ENCODE results near the gene NPY5R.

The NPY5R gene

DNA sequence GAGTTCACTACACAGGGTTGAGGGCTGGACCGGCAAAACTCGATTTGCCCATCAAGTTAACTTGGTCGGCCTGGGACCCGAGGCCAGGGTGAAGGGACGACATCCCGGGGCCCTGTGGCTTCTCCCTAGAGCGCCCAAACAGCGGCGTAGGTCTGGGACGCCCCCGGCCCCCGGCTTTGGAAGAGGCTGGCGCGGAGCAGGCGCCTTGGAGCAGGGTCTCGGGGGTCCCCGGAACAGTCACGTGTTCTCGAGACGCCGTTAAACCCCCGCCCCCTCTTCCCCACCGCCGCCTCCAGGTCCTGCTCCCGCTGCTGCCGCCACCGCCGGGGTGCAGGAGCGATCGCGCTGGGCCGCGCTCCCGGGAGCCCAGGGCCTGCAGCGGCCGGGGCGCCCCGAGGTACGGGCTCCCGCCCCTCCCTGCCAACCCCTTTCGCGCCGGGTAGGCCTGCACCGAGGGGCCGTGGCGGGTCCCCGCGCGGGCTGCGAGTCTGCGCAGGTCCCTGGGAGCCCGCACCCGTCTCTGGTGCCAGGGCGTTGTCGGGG is at the start of gene NPY5R:
TSS of gene NPY5R (plus strand) at position 289 of the 543 bp plus-strand sequence. CDS start 6,382 bp downstream, outside the sequence.
- Histone ChIP-seq H3K36me3 (no peaks in the 10 kb centered on the region), H3K27ac (no peak within 1 kb of the TSS), H3K27me3 (no peaks in the 10 kb centered on the region), H4K20me1 (no peaks in the 10 kb centered on the region), H3K4me2 (no peak within 1 kb of the TSS), H3K4me1 (no peaks in the 10 kb centered on the region), H3K9ac (no peak within 1 kb of the TSS), H3K9me3 (peaks cover 11% of the 10 kb centered on the region), H3K4me3 (no peak within 1 kb of the TSS)
- TF ChIP-seq Cebpa-rat (IDR thresholded peaks at IDR 0.05), result no peak

DNA sequence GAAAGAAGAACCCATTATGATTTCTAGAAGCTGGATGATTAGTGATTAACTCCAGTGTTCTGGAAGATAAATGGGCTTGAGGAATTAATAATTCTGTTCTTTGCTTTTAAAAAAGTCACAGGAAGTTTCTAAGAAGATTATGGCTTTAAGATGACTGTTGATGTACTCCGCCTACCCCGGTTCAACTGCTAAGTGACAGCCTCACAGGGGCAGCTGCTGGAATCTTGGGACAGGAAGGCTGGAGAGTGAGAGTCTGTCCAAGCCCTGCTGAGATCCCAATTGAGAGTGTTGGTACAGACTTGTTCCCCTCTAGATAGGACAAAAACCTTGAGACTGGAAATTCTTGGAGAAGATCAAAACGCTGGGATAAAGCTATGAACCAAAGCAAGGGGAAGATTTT is 48.6 kb upstream of the NPY5R start:
- Histone ChIP-seq H3K36me3 (no peaks in the 10 kb centered on the region), H3K9me3 (no peaks in the 10 kb centered on the region), H3K27ac (no peak overlapping the region), H4K20me1 (no peaks in the 10 kb centered on the region), H3K9ac (no peak overlapping the region), H3K27me3 (no peaks in the 10 kb centered on the region), H3K4me2 (no peak overlapping the region), H3K4me1 (no peaks in the 10 kb centered on the region), H3K4me3 (no peak overlapping the region)
- TF ChIP-seq Cebpa-rat (IDR thresholded peaks at IDR 0.05), result no peak

DNA sequence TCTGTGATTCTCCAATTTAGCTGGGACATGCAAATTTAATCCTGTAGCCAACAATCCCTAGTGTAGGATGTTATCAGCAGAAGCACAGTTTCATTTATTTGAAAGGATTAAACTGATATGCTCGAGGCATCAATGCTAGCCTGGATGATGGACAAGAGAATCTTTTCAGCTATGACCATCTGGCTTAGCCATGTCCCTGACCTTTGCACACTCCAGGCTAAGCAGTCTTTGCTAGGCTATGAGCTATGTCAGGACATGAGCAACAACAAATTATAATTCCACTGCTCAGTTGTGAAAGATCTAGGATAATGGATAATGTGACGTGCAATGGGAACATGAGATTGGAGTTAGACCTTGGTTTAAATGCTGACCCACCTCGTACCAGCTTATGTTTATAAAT is 43.2 kb upstream of the NPY5R start:
- H3K36me3 ChIP-seq, result no peaks in the 10 kb centered on the region
- no peaks in the 10 kb centered on the region for H3K27me3 ChIP-seq
- no peak for TF ChIP-seq Cebpa-rat (IDR thresholded peaks at IDR 0.05)
- no peaks in the 10 kb centered on the region for H4K20me1 ChIP-seq
- H3K4me2 ChIP-seq, result no peak overlapping the region
- no peaks in the 10 kb centered on the region for H3K9me3 ChIP-seq
- no peak overlapping the region for H3K9ac ChIP-seq
- H3K4me3 ChIP-seq, result no peak overlapping the region
- no peaks in the 10 kb centered on the region for H3K4me1 ChIP-seq
- no peak overlapping the region for H3K27ac ChIP-seq

DNA sequence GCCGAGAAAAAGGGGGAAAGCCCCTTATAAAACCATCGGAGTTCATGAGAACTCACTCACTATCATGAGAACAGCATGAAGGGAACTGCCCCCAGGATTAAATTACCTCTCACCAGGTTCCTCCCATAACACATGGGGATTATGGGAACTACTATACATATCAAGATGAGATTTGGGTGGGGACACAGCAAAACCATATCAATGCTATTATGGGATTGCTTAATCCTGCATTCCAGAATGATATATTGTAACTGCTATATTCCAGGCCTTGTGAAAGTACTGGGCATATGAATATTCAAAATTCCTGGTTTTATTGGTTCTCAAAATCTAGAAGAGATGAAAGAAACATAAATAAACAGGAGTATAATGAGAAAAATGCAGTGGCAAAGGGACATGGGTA is 40.6 kb upstream of the NPY5R start:
- Histone ChIP-seq H3K4me2 (no peak overlapping the region), H3K4me3 (no peak overlapping the region), H3K9ac (no peak overlapping the region), H4K20me1 (no peaks in the 10 kb centered on the region), H3K9me3 (no peaks in the 10 kb centered on the region), H3K4me1 (no peaks in the 10 kb centered on the region), H3K27ac (no peak overlapping the region), H3K36me3 (no peaks in the 10 kb centered on the region), H3K27me3 (no peaks in the 10 kb centered on the region)
- TF ChIP-seq Cebpa-rat (IDR thresholded peaks at IDR 0.05), result no peak

DNA sequence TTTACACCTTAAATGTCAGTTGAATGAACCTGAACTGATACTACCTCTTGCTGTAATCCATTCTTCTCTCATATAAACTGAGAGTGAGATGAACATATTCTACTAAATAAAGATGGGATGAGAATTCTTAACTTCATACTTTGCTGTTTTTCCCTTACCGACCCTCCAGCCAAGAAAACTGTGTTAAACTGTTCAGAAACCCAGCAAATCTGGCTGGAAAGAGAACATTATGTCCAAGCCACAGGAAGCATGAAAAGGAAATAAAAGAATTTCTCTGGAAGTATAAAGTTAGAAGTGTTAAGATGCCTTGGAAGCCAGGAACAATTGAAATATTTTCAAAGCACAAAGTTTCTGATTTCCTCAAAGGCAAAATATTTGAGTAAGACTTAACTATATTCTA is 34.2 kb upstream of the NPY5R start:
- no peak for TF ChIP-seq Cebpa-rat (IDR thresholded peaks at IDR 0.05)

DNA sequence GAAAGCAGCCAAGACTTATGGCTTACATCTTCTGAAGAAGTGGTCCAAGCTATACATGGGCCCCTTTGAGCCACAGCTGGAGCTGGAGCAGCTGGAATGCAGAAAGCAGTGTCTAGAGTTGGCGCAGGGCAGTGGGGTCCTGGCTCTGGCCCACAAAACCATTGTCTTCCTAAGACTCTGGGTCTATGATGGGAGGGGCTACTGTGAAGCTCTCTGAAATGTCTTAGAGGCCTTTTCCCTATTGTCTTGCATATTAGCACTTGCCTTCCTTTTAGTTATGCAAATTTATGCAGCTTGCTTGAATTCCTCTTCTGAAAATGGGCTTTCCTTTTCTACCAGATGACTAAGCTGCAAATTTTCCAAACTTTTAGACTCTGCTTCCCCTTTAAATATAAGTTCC is 26.6 kb upstream of the NPY5R start:
- no peak for TF ChIP-seq Cebpa-rat (IDR thresholded peaks at IDR 0.05)
- Histone ChIP-seq H3K9ac (no peak overlapping the region), H4K20me1 (no peaks in the 10 kb centered on the region), H3K4me1 (no peaks in the 10 kb centered on the region), H3K27me3 (no peaks in the 10 kb centered on the region), H3K9me3 (peaks cover 20% of the 10 kb centered on the region), H3K4me3 (no peak overlapping the region), H3K36me3 (no peaks in the 10 kb centered on the region), H3K4me2 (no peak overlapping the region), H3K27ac (no peak overlapping the region)

More for the DNA sequence above, 34.2 kb upstream of the NPY5R start:
- no peaks in the 10 kb centered on the region for H3K9me3 ChIP-seq
- H3K9ac ChIP-seq, result no peak overlapping the region
- no peaks in the 10 kb centered on the region for H3K4me1 ChIP-seq
- no peaks in the 10 kb centered on the region for H4K20me1 ChIP-seq
- no peak overlapping the region for H3K4me3 ChIP-seq
- H3K36me3 ChIP-seq, result no peaks in the 10 kb centered on the region
- H3K27ac ChIP-seq, result no peak overlapping the region
- H3K27me3 ChIP-seq, result no peaks in the 10 kb centered on the region
- H3K4me2 ChIP-seq, result no peak overlapping the region

DNA sequence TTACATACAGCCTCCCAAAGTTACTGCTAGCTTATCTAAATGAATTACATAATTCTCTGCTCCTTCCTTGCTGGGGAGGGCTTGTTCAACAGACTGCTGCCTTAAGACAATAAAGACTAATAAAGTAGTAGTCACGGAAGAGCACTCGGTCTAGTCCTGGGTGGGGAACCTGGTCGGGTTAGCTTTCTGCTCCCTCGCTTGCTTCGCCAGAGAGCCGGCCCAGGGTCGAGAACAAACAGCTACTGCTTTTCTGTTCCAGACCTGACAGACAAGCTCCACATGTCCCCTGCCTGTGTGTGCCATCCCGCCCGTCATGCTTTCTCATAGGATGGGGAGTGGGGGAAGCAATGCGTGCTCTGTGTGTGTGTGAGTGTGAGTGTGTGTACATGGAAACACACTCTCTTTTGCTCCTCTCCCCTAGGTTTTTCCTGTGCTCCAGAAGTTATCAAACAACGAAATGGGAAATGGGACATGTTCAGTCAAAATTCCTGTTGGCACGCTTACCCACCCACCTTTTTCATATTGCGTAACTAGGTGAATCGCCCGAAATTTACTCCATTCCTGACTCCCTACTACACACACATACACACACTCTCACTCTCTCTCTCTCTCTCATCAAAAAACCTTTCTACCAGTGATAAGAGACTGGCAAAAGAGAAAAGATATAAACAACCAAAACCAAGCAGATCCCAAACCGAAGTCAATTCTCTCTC is 12.6 kb upstream of the NPY5R start:
- Histone ChIP-seq H3K4me1 (no peaks in the 10 kb centered on the region), H3K27me3 (no peaks in the 10 kb centered on the region), H3K9ac (no peak overlapping the region), H3K36me3 (no peaks in the 10 kb centered on the region), H4K20me1 (no peaks in the 10 kb centered on the region), H3K9me3 (peaks cover 18% of the 10 kb centered on the region), H3K4me2 (no peak overlapping the region), H3K4me3 (no peak overlapping the region), H3K27ac (no peak overlapping the region)
- 0 out of 2 replicates have a peak, but pooled peaks have one; percentile 44 for TF ChIP-seq Cebpa-rat (IDR thresholded peaks at IDR 0.05)

DNA sequence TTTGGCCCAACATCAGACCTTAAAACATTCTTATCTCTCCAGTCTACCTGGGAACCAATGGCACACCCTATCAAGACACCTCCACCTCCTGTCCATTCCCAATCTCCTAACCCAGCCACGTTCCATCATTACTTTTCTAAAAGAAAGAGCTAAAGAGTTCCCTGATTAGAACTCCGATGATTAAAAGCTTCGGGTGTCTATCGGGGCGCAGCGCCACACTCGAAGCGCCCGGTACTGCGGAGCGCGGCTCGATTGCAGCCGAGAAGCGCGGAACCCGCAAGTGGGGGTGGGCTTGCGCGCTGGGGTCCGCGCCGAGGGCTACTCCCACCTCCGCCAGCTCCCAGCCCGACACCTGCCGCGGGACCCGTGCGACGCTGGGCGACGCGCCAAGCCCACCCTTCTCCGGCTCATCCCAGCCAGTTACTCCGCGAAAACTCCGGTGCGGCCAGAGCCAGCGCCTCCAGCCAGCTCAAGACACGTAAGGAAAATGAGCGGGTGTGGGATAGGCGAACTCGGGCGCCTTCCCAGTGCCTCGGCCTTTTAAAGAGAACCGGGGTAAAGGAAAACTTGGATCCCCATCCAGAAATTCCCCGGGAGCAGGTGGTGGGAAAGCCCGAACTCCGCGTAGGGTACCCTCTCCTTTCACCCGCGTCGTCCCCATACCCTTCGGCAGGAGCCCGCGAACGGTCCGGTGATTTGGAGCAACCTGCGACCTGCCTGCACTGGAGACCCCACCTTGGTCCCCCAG is 11.9 kb upstream of the NPY5R start:
- Histone ChIP-seq H3K27me3 (no peaks in the 10 kb centered on the region), H3K4me3 (no peak overlapping the region), H3K4me1 (no peaks in the 10 kb centered on the region), H3K9ac (no peak overlapping the region), H3K27ac (no peak overlapping the region), H3K36me3 (no peaks in the 10 kb centered on the region), H3K4me2 (no peak overlapping the region; the same call in 1 of the 2 replicates), H4K20me1 (no peaks in the 10 kb centered on the region), H3K9me3 (peaks cover 18% of the 10 kb centered on the region)
- TF ChIP-seq Cebpa-rat (IDR thresholded peaks at IDR 0.05), result no peak

DNA sequence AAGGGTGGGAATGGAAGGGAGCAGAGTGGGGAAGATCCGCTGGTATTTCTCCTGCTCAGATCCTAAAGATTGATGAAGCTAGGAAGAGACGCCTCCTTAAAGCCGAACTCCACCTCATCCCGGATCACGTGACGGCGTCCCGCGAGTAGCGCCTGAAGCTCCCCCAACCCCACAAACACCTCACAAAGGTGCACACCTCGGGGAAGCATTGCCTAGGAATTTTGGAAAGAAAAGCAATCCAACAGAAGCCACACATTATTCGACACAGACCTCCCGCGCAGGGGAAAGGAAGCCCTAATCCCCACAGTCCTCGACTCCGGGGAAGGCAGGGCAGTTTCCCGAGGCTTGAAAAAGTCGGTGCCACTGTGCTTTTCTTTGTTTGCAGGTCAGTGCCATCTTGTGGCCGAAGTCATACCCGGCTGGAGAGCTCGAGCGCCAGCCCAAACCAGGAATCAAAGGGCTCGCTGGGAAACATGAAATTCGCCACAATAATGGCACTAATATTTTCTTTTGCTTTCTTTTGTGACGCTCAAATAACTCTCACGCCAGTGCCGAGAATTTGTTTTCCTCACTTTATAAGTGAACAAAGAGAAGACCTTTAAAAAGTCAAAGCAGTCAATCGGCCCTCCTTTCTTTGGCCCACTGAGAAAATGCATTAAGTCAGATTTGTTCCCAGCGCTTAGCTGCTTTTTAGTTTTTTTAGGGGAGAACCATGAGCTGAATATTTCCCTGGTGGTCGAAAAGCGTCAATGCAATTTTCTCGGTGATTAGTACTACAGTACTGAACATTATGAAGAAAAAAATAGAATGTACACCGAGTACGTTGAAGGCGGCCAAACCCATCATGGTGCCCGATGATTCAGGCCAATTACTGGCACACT is 10.9 kb upstream of the NPY5R start, which contains the start of gene NPY1R:
TSS of gene NPY1R (minus strand) at position 71 of the 881 bp plus-strand sequence. CDS start 6,042 bp downstream, outside the sequence.
- peaks cover 18% of the 10 kb centered on the region for H3K9me3 ChIP-seq
- H3K4me1 ChIP-seq, result no peaks in the 10 kb centered on the region
- peak within 1 kb of the TSS; percentile 47 for H3K4me2 ChIP-seq
- no peaks in the 10 kb centered on the region for H4K20me1 ChIP-seq
- no peaks in the 10 kb centered on the region for H3K36me3 ChIP-seq
- no peak within 1 kb of the TSS for H3K9ac ChIP-seq
- no peak within 1 kb of the TSS for H3K27ac ChIP-seq
- H3K4me3 ChIP-seq, result peak within 1 kb of the TSS; percentile 37
- no peak for TF ChIP-seq Cebpa-rat (IDR thresholded peaks at IDR 0.05)
- no peaks in the 10 kb centered on the region for H3K27me3 ChIP-seq
